Caco-2 (cell line): ENCODE results near the gene BEAN1. TPM values are rescaled to one million over a fixed set of nuclear protein-coding genes. Genes with fewer than 3 reads are reported as not detected.

Experiments used
- BruUV-seq: library from RNA; stranded (reverse); fragments of 400-500 nt; replicated peaks from 2 replicates; lab custom pipeline; 2021; lab: Mats Ljungman, UMichigan
- CTCF ChIA-PET: fragments of 300-600 bp; sonication (Branson Sonifier 250); formaldehyde crosslinking; loops from one replicate; lab custom pipeline; 2022; ENCODE audit warnings: antibody characterized with exemption; lab: Charles Lee
- POLR2A ChIA-PET: fragments of 300-600 bp; sonication (Branson Sonifier 250); formaldehyde crosslinking; loops from one replicate; lab custom pipeline; 2022; ENCODE audit warnings: antibody characterized with exemption; lab: Charles Lee
- DNase-seq, 2 experiments: peaks; one replicate each; pipeline versions ENCODE4 v3.0.0 to v3.0.0-alpha.2; 2020 to 2022
- H3K27me3 ChIP-seq: replicated peaks from 2 replicates; pipeline ENCODE4 v1.6.0; 2011; ENCODE audit warnings: low read length; ENCODE audit not compliant: control insufficient read depth, insufficient read depth
- H3K36me3 ChIP-seq: 2 replicates; pipeline ENCODE4 v1.5.1; 2011; ENCODE audit warnings: low read length; ENCODE audit not compliant: control insufficient read depth, insufficient read depth
- H3K4me1 ChIP-seq: fragments of 250-450 bp; sonication (Bioruptor Pico); 2 replicates; pipeline ENCODE4 v1.5.1; 2020; ENCODE audit warnings: mild to moderate bottlenecking
- H3K4me3 ChIP-seq: 2 replicates; pipeline ENCODE4 v1.5.1; 2011; ENCODE audit warnings: low read depth, mild to moderate bottlenecking, control low read depth, low read length
- H3K9me3 ChIP-seq: fragments of 250-450 bp; sonication (Bioruptor Pico); 2 replicates; pipeline ENCODE4 v1.5.1; 2020; ENCODE audit warnings: mild to moderate bottlenecking, moderate library complexity
- H3K27ac Mint-ChIP-seq: one replicate; pipeline ENCODE4 v1.8.0; 2022; ENCODE audit warnings: mixed read lengths; ENCODE audit not compliant: unreplicated experiment
- H3K27me3 Mint-ChIP-seq: one replicate; pipeline ENCODE4 v1.8.0; 2022; ENCODE audit warnings: mixed read lengths; ENCODE audit not compliant: insufficient read depth, unreplicated experiment
- H3K36me3 Mint-ChIP-seq: one replicate; pipeline ENCODE4 v1.8.0; 2022; ENCODE audit warnings: mild to moderate bottlenecking, mixed read lengths; ENCODE audit not compliant: insufficient read depth, unreplicated experiment
- H3K4me1 Mint-ChIP-seq: one replicate; pipeline ENCODE4 v1.8.0; 2022; ENCODE audit warnings: low read depth, mixed read lengths; ENCODE audit not compliant: unreplicated experiment
- H3K4me3 Mint-ChIP-seq: one replicate; pipeline ENCODE4 v1.8.0; 2022; ENCODE audit warnings: mild to moderate bottlenecking, moderate library complexity, mixed read lengths; ENCODE audit not compliant: unreplicated experiment
- H3K9me3 Mint-ChIP-seq: one replicate; pipeline ENCODE4 v1.8.0; 2022; ENCODE audit warnings: mixed read lengths; ENCODE audit not compliant: unreplicated experiment
- intact Hi-C: fragments of 100-400 bp; cut with micrococcal nuclease; formaldehyde crosslinking; loops from one replicate; pipeline ENCODE4 v1.10.0; 2022; ENCODE audit not compliant: unreplicated experiment
- total RNA-seq: library from RNA; stranded (reverse); gene quantifications from 2 replicates; pipeline ENCODE4 v1.2.3, GENCODE V29; 2022
- TF ChIP-seq, protein P1 (sequence below), 2 experiments: fragments of 200-600 bp in 1 of 2; IDR thresholded peaks; 1 replicate in 1 of 2; 2 replicates in 1 of 2; pipeline versions ENCODE4 v1.5.1 to v1.8.0; 2011 to 2022; ENCODE audit warnings: antibody characterized with exemption in 1 of 2, control low read depth in 1 of 2, inconsistent platforms in 1 of 2, low read depth in 1 of 2, low read length in 1 of 2, mild to moderate bottlenecking in 1 of 2, moderate library complexity in 1 of 2; ENCODE audit not compliant: insufficient read depth in 1 of 2, severe bottlenecking in 1 of 2, unreplicated experiment in 1 of 2

Gene BEAN1
- total RNA-seq, 1 experiment from 2014 or later, result not detected

DNA sequence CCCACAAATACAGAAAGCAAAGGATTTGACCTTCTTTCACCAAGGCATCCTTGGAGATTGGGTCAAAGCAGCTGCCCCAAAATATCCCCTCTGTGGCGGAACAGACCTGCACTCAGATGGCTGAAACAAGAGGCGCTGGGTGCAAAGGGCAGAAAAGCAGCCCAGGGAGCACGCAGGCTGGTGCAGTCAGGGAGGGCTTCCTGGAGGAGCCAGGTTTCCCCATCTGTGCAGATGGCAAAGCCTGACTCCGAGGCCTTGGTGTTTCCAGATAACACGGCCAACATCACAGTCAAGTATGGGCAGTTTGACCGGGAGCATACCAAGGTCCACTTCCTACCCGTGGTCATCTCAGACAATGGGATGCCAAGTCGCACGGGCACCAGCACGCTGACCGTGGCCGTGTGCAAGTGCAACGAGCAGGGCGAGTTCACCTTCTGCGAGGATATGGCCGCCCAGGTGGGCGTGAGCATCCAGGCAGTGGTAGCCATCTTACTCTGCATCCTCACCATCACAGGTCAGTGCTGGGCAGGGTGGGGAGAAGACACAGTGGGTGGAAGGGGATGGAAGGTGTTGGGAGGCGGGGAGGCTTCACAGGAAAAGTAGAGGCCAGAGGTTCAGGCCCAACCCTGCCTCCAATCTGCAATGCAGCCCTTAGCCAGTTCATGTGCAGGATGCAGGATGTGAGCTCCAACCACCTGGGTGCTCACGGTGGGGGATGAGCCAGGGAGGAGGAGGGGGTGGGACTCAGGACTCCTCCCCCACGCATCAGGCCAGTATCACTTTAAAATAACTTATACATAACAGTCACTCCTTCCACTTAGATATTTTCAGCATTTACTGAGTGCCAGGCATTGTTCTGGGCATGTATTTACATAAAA lies 26.4 kb upstream of the BEAN1 start:
- POLR2A ChIA-PET, result no interaction called here
- no TSS peak for BruUV-seq
- intact Hi-C loops, result no loop called here

DNA sequence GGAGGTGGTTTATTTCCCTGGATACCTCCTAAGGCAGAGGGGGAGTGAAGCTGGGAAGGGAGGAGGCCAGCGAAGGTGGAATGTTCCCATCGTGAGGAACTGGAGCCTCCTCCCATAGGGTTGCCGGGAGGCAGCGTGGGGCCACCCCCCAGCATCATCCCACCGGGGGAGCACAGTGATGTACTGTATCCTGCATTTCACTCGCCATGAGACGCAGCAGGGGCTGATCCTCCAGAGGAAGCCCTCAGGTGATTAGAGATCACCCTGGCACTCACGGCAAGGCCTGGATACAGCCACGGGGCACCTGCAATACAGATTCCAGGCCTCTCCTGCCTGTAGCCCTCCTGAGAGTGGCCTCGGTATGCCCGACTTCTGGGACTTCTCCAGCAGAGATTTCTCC lies 25.5 kb upstream of the BEAN1 start:
- Mint-ChIP-seq H3K4me1 (no peaks in the 10 kb centered on the region), H3K36me3 (no peaks in the 10 kb centered on the region), H3K27me3 (peaks cover 9% of the 10 kb centered on the region), H3K4me3 (no peak overlapping the region), H3K27ac (no peak overlapping the region), H3K9me3 (no peaks in the 10 kb centered on the region)
- ChIA-PET POLR2A (no interaction called here), CTCF (no interaction called here)
- no peaks in the 10 kb centered on the region for H3K4me1 ChIP-seq
- H3K36me3 ChIP-seq, result no peaks in the 10 kb centered on the region
- intact Hi-C loops, result no loop called here
- no peak overlapping the region for H3K4me3 ChIP-seq
- no peak for DNase-seq
- H3K9me3 ChIP-seq, result peaks cover 4% of the 10 kb centered on the region; the same call in 1 of the 2 replicates
- BruUV-seq, result no TSS peak
- H3K27me3 ChIP-seq, result no peaks in the 10 kb centered on the region
- TF ChIP-seq, protein P1, sequence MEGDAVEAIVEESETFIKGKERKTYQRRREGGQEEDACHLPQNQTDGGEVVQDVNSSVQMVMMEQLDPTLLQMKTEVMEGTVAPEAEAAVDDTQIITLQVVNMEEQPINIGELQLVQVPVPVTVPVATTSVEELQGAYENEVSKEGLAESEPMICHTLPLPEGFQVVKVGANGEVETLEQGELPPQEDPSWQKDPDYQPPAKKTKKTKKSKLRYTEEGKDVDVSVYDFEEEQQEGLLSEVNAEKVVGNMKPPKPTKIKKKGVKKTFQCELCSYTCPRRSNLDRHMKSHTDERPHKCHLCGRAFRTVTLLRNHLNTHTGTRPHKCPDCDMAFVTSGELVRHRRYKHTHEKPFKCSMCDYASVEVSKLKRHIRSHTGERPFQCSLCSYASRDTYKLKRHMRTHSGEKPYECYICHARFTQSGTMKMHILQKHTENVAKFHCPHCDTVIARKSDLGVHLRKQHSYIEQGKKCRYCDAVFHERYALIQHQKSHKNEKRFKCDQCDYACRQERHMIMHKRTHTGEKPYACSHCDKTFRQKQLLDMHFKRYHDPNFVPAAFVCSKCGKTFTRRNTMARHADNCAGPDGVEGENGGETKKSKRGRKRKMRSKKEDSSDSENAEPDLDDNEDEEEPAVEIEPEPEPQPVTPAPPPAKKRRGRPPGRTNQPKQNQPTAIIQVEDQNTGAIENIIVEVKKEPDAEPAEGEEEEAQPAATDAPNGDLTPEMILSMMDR (IDR thresholded peaks at IDR 0.05; ENCODE audit: insufficient read depth in 1 of 2, low read depth in 1 of 2, low read length in 1 of 2, severe bottlenecking in 1 of 2, unreplicated experiment in 1 of 2), result no peak

More for the DNA sequence above, 26.4 kb upstream of the BEAN1 start:
- H3K27me3 Mint-ChIP-seq, result peaks cover 8% of the 10 kb centered on the region
- H3K4me1 ChIP-seq, result no peaks in the 10 kb centered on the region
- H3K4me1 Mint-ChIP-seq, result no peaks in the 10 kb centered on the region
- H3K9me3 Mint-ChIP-seq, result no peaks in the 10 kb centered on the region
- CTCF ChIA-PET, result no interaction called here
- H3K36me3 ChIP-seq, result no peaks in the 10 kb centered on the region
- no peak overlapping the region for H3K27ac Mint-ChIP-seq
- no peak overlapping the region for H3K4me3 Mint-ChIP-seq
- H3K9me3 ChIP-seq, result peaks cover 4% of the 10 kb centered on the region; the same call in 1 of the 2 replicates
- TF ChIP-seq, protein P1 (IDR thresholded peaks at IDR 0.05; ENCODE audit: insufficient read depth in 1 of 2, low read depth in 1 of 2, low read length in 1 of 2, severe bottlenecking in 1 of 2, unreplicated experiment in 1 of 2), result no peak
- H3K27me3 ChIP-seq, result no peaks in the 10 kb centered on the region
- no peak overlapping the region for H3K4me3 ChIP-seq
- H3K36me3 Mint-ChIP-seq, result no peaks in the 10 kb centered on the region
- no peak for DNase-seq

DNA sequence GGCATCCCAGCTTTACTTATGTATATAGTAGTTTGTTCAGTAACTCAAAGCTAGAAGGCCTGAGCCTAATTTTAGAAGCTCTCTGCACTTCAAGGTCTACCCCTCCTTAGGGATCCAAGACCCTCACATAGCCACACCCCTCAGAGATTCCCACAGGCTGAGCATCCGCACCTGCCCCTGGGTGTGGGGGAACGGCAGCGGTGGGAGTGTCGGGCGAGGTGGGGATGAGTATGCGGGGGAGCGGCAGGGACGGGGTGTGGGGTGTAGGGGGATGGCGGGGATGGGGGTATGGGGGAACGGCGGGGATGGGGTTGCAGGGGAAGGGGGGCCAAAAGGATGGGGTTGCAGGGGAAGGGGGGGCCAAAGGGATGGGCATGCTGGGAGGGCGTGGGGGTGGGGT lies 24.9 kb upstream of the BEAN1 start:
- no peak overlapping the region for H3K4me3 Mint-ChIP-seq
- no peaks in the 10 kb centered on the region for H3K4me1 Mint-ChIP-seq
- ChIA-PET CTCF (no interaction called here), POLR2A (no interaction called here)
- H3K27me3 ChIP-seq, result no peaks in the 10 kb centered on the region
- intact Hi-C loops, result no loop called here
- no peak overlapping the region for H3K4me3 ChIP-seq
- peaks cover 9% of the 10 kb centered on the region for H3K27me3 Mint-ChIP-seq
- BruUV-seq, result no TSS peak
- H3K36me3 Mint-ChIP-seq, result no peaks in the 10 kb centered on the region
- 0 out of 2 replicates have a peak, but pooled peaks cover 4% of the 10 kb centered on the region for H3K4me1 ChIP-seq
- H3K9me3 ChIP-seq, result peaks cover 4% of the 10 kb centered on the region; the same call in 1 of the 2 replicates
- TF ChIP-seq, protein P1 (IDR thresholded peaks at IDR 0.05; ENCODE audit: insufficient read depth in 1 of 2, low read depth in 1 of 2, low read length in 1 of 2, severe bottlenecking in 1 of 2, unreplicated experiment in 1 of 2), result no peak
- H3K36me3 ChIP-seq, result no peaks in the 10 kb centered on the region
- no peaks in the 10 kb centered on the region for H3K9me3 Mint-ChIP-seq
- no peak for DNase-seq
- H3K27ac Mint-ChIP-seq, result no peak overlapping the region
